Lower leg skin (tissue), 3 donors: Measurements from ENCODE around the gene AZGP1.

Experiments used
- POLR2A ChIP-seq, 2 donors: fragments of 450-650 bp; IDR thresholded peaks; one replicate each; pipeline ENCODE4 v1.6.1; 2016 to 2017; ENCODE audit warnings: antibody characterized with exemption in 2 of 2, mild to moderate bottlenecking in 1 of 2, moderate library complexity in 1 of 2
- TF ChIP-seq, protein P1 (sequence below), 3 donors: fragments of 450-650 bp; IDR thresholded peaks; one replicate each; pipeline ENCODE4 v1.5.1; 2016; ENCODE audit warnings: antibody characterized with exemption in 3 of 3, mild to moderate bottlenecking in 3 of 3, moderate library complexity in 2 of 3

GRCh38 chr7:99974681-99975080, 1.1 kb downstream of the AZGP1 start:
- TF ChIP-seq POLR2A (IDR thresholded peaks at IDR 0.05): no peak
- TF ChIP-seq, protein P1, sequence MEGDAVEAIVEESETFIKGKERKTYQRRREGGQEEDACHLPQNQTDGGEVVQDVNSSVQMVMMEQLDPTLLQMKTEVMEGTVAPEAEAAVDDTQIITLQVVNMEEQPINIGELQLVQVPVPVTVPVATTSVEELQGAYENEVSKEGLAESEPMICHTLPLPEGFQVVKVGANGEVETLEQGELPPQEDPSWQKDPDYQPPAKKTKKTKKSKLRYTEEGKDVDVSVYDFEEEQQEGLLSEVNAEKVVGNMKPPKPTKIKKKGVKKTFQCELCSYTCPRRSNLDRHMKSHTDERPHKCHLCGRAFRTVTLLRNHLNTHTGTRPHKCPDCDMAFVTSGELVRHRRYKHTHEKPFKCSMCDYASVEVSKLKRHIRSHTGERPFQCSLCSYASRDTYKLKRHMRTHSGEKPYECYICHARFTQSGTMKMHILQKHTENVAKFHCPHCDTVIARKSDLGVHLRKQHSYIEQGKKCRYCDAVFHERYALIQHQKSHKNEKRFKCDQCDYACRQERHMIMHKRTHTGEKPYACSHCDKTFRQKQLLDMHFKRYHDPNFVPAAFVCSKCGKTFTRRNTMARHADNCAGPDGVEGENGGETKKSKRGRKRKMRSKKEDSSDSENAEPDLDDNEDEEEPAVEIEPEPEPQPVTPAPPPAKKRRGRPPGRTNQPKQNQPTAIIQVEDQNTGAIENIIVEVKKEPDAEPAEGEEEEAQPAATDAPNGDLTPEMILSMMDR (IDR thresholded peaks at IDR 0.05): no peak
